Keratinocyte (primary cell): ENCODE data around the gene TUBA4B. TPM values are rescaled to one million over a fixed set of nuclear protein-coding genes. Genes with fewer than 3 reads are reported as not detected.

Source experiments
- DNase-seq: peaks from one replicate; pipeline ENCODE4 v3.0.0-alpha.2; 2011; ENCODE audit warnings: low read depth, missing footprints, low spot score
- FAIRE-seq: peaks from 2 replicates; lab custom pipeline; 2011; peaks lifted over from hg19 to GRCh38; lab: Jason Lieb, UNC
- H2AFZ ChIP-seq: 2 replicates; pipeline ENCODE4 v1.6.0; 2012; ENCODE audit warnings: low read length, control low read depth, inconsistent platforms; ENCODE audit not compliant: control insufficient read depth
- H3K27ac ChIP-seq: 2 replicates; pipeline ENCODE4 v1.5.1; 2011; ENCODE audit warnings: low read length; ENCODE audit not compliant: control insufficient read depth, insufficient read depth
- H3K27me3 ChIP-seq: 3 replicates; pipeline ENCODE4 v1.6.0; 2011; ENCODE audit warnings: low read length; ENCODE audit not compliant: control insufficient read depth, insufficient read depth; ENCODE audit errors: extremely low read depth
- H3K36me3 ChIP-seq, 2 experiments: 2 replicates in 1 of 2; 3 replicates in 1 of 2; pipeline ENCODE4 v1.5.1; 2011; ENCODE audit warnings: low read length in 2 of 2, mild to moderate bottlenecking in 1 of 2; ENCODE audit not compliant: control insufficient read depth in 2 of 2, insufficient read depth in 2 of 2; ENCODE audit errors: extremely low read depth in 1 of 2
- H3K4me1 ChIP-seq: 3 replicates; pipeline ENCODE4 v1.5.1; 2011; ENCODE audit warnings: low read length; ENCODE audit not compliant: control insufficient read depth, insufficient read depth; ENCODE audit errors: extremely low read depth
- H3K4me2 ChIP-seq: 3 replicates; pipeline ENCODE4 v1.6.0; 2011; ENCODE audit warnings: low read depth, low read length; ENCODE audit not compliant: control insufficient read depth, insufficient read depth; ENCODE audit errors: extremely low read depth
- H3K4me3 ChIP-seq, 3 experiments: fragments of 200-600 bp in 1 of 3; sonication (generic) in 1 of 3; 2 replicates in 2 of 3; 3 replicates in 1 of 3; pipeline ENCODE4 v1.5.1; 2011 to 2016; ENCODE audit warnings: low read length in 3 of 3, mild to moderate bottlenecking in 3 of 3, control low read depth in 2 of 3, inconsistent platforms in 1 of 3, low read depth in 1 of 3, mixed read lengths in 1 of 3, mixed run types in 1 of 3, moderate library complexity in 1 of 3; ENCODE audit not compliant: control insufficient read depth in 2 of 3, insufficient read depth in 2 of 3; ENCODE audit errors: extremely low read depth in 1 of 3
- H3K79me2 ChIP-seq: 2 replicates; pipeline ENCODE4 v1.6.0; 2012; ENCODE audit warnings: low read length; ENCODE audit not compliant: control insufficient read depth, insufficient read depth
- H3K9ac ChIP-seq: 3 replicates; pipeline ENCODE4 v1.6.0; 2011; ENCODE audit warnings: low read length; ENCODE audit not compliant: control insufficient read depth, insufficient read depth; ENCODE audit errors: extremely low read depth
- H3K9me1 ChIP-seq: 3 replicates; pipeline ENCODE4 v1.6.0; 2011; ENCODE audit warnings: low read length; ENCODE audit not compliant: control insufficient read depth, insufficient read depth; ENCODE audit errors: extremely low read depth
- H3K9me3 ChIP-seq: 2 replicates; pipeline ENCODE4 v1.5.1; 2012; ENCODE audit warnings: low read depth, low read length; ENCODE audit not compliant: control insufficient read depth
- H4K20me1 ChIP-seq: 3 replicates; pipeline ENCODE4 v1.6.0; 2011; ENCODE audit warnings: low read length; ENCODE audit not compliant: control insufficient read depth, insufficient read depth; ENCODE audit errors: extremely low read depth
- EZH2 ChIP-seq: IDR thresholded peaks from one replicate; pipeline ENCODE4 v1.6.1; 2012; ENCODE audit warnings: inconsistent platforms, mild to moderate bottlenecking, low read length, moderate library complexity
- dilution Hi-C: fragments of 300-500 bp; cut with MboI; formaldehyde crosslinking; loops from one replicate; pipeline ENCODE4 v1.7.0; 2020; ENCODE audit warnings: low sequenced_read_pairs; ENCODE audit not compliant: extremely low pct_ligation_motif_present
- polyA plus RNA-seq, 5 experiments: library from polyadenylated mRNA; depleted of rRNA in 3 of 5; stranded (reverse) in 3 of 5; stranded (forward) in 1 of 5; unstranded in 1 of 5; fragments of >200 nt; gene quantifications; 1 replicate in 1 of 5; 2 replicates in 3 of 5; 3 replicates in 1 of 5; pipeline versions ENCODE4 v1.2.1 to v1.2.3, GENCODE V29; 2011 to 2012; ENCODE audit warnings: missing spikeins in 2 of 5, low read depth in 1 of 5, low replicate concordance in 1 of 5
- TF ChIP-seq, protein P1 (sequence below), 3 experiments: IDR thresholded peaks in 1 of 3; conservative IDR thresholded peaks in 1 of 3; optimal IDR thresholded peaks in 1 of 3; 2 replicates in 2 of 3; 3 replicates in 1 of 3; pipeline versions ENCODE3 to v1.5.1; 2011; ENCODE audit warnings: low read length in 3 of 3, mild to moderate bottlenecking in 3 of 3, moderate library complexity in 2 of 3, control low read depth in 1 of 3, inconsistent platforms in 1 of 3; ENCODE audit not compliant: insufficient read depth in 2 of 3; ENCODE audit errors: extremely low read depth in 1 of 3

The TUBA4B gene
- polyA plus RNA-seq, 1 donor (not counting 4 experiments of a cell fraction or from before 2014, with no cell fraction given): not detected

DNA sequence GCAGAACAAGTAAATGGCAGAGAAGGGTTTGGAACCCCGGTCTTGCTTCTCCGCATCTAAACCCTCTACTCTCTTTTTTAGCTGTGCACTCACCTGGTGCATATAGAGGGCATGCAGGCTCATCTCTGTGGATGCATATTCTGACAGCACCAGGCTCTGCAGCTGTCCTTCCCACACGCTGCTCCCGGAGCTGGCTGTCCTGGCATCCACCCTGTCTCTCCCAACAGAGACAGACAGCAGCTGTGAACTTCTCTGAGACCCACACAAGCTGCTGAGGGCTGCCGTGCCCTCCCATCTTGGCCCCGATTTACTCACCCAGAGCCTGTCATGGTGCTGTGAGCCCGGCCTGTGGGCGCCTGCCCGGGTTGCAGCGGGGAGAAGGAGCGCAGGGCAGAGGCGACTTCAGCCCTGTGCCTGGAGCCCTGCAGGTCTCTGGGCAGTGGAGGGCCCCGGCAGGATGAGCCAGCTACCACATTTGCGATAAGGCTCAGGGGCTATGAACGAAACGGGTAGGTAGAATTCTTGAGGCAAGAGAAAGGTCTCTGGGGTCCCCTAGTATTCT is 31.0 kb upstream of the TUBA4B start:
- H3K79me2 ChIP-seq: peaks cover 4% of the 10 kb centered on the region
- TF ChIP-seq, protein P1, sequence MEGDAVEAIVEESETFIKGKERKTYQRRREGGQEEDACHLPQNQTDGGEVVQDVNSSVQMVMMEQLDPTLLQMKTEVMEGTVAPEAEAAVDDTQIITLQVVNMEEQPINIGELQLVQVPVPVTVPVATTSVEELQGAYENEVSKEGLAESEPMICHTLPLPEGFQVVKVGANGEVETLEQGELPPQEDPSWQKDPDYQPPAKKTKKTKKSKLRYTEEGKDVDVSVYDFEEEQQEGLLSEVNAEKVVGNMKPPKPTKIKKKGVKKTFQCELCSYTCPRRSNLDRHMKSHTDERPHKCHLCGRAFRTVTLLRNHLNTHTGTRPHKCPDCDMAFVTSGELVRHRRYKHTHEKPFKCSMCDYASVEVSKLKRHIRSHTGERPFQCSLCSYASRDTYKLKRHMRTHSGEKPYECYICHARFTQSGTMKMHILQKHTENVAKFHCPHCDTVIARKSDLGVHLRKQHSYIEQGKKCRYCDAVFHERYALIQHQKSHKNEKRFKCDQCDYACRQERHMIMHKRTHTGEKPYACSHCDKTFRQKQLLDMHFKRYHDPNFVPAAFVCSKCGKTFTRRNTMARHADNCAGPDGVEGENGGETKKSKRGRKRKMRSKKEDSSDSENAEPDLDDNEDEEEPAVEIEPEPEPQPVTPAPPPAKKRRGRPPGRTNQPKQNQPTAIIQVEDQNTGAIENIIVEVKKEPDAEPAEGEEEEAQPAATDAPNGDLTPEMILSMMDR (optimal IDR thresholded peaks at IDR 0.05 in 1 of 3, IDR thresholded peaks at IDR 0.05 in 1 of 3, conservative IDR thresholded peaks at IDR 0.05 in 1 of 3; ENCODE audit: extremely low read depth in 1 of 3, insufficient read depth in 2 of 3, low read length in 3 of 3): no peak
- no peak for TF ChIP-seq EZH2
- H3K4me2 ChIP-seq: no peak overlapping the region
- no peak overlapping the region for H2AFZ ChIP-seq
- no peak overlapping the region for H3K4me3 ChIP-seq
- no peak for FAIRE-seq
- H3K27me3 ChIP-seq: no peaks in the 10 kb centered on the region
- no peaks in the 10 kb centered on the region for H3K9me1 ChIP-seq
- DNase-seq: no peak
- no peaks in the 10 kb centered on the region for H4K20me1 ChIP-seq
- peaks cover 37 to 44% of the 10 kb centered on the region in 2 experiments for H3K36me3 ChIP-seq
- H3K4me1 ChIP-seq: peaks cover 18% of the 10 kb centered on the region
- dilution Hi-C loops: no loop called here
- H3K9ac ChIP-seq: no peak overlapping the region
- no peaks in the 10 kb centered on the region for H3K9me3 ChIP-seq
- H3K27ac ChIP-seq: no peak overlapping the region

DNA sequence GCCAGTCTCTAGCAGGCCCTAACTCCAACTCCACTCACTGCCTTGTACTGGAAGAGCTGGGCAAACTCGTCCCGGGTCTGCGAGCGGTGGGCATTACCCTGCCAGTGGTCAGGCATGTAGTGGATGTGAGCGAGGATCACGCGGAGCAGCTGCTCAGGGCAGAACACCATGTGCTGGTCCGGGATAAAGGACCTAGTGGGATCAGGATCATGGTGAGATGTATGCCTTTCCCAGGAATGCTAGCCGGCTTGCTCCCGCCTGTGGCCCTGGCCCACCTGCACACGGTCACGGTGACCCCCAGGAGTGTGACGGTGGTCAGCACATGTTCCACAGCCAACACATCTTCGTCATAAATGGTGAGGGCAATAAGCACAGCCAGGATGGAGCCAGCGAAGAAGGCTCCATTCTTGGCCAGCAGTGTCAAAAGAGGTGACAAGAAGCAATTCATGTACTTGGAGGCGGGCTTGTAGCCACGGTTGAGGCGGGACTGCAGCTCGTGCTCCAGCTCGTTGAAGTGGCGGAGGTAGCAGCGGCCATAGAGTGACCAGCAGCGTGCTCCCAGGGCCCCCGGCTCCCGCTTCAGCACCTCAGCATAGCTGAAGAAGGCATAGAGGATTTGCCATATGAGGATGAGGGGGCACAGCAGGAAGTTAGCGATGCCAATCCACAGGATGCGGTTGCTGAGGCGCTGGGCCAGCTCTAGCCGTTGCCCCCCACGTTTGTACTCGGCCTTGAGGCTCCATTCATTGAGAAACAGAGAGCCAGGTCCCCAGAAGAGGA is 29.0 kb upstream of the TUBA4B start:
- Histone ChIP-seq H3K27me3 (no peaks in the 10 kb centered on the region), H3K79me2 (peaks cover 24% of the 10 kb centered on the region), H3K4me2 (no peak overlapping the region), H3K36me3 (peaks cover 38 to 44% of the 10 kb centered on the region in 2 experiments), H3K9ac (no peak overlapping the region), H2AFZ (no peak overlapping the region), H3K27ac (no peak overlapping the region), H4K20me1 (no peaks in the 10 kb centered on the region), H3K4me1 (peaks cover 16% of the 10 kb centered on the region), H3K9me1 (peaks cover 3% of the 10 kb centered on the region), H3K4me3 (no peak overlapping the region), H3K9me3 (no peaks in the 10 kb centered on the region)
- TF ChIP-seq EZH2: no peak
- TF ChIP-seq, protein P1 (optimal IDR thresholded peaks at IDR 0.05 in 1 of 3, IDR thresholded peaks at IDR 0.05 in 1 of 3, conservative IDR thresholded peaks at IDR 0.05 in 1 of 3; ENCODE audit: extremely low read depth in 1 of 3, insufficient read depth in 2 of 3, low read length in 3 of 3): no peak
- FAIRE-seq: no peak
- no peak for DNase-seq
- dilution Hi-C loops: no loop called here
